Activated CD4-positive, alpha-beta T cell treated with anti-CD3 and anti-CD28 coated beads, Interleukin-2, amount 50 U/mL, for 16 hours (primary cell): ENCODE results near the gene STUM.
"Not testable (repeated sequence)": the region's sequence is repeated elsewhere in the genome, so short reads cannot be mapped to it uniquely, and the experiment has no call there.

Experiments used
- DNase-seq: peaks from one replicate; pipeline ENCODE4 v3.0.0-alpha.2; 2020

STUM gene

DNA sequence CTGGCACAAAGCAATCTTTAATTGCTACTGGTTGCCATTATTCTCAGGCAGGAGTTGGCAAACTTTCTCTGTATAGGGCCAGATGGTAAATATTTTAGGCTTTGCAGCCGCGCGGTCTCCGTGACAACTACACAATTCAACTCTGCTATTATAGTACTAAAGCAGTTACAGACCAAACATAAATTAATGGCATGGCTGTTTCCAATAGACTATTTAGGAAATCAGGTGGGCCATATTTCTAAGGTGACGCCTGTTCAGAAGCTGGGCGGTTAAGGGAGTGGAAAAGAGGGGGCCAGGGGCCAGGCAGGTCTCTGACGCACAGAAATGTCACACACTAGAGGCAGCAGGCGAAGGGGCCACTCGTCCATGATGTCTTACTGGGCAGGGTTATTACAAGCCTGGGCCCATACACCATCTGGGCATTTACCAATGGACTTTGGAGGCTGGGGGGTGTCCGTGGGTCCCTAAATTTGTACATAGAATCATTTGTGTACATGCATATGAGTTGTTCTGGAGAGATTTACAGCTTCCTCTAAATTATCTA lies 80.1 kb downstream of the STUM start:
- no peak for DNase-seq

- no peak for DNase-seq
Observed at GRCh38 chr1:226629210-226629895, 80.8 kb downstream of the STUM start.

GRCh38 chr1:226629896-226630550 lies 81.5 kb downstream of the STUM start:
- no peak for DNase-seq

DNA sequence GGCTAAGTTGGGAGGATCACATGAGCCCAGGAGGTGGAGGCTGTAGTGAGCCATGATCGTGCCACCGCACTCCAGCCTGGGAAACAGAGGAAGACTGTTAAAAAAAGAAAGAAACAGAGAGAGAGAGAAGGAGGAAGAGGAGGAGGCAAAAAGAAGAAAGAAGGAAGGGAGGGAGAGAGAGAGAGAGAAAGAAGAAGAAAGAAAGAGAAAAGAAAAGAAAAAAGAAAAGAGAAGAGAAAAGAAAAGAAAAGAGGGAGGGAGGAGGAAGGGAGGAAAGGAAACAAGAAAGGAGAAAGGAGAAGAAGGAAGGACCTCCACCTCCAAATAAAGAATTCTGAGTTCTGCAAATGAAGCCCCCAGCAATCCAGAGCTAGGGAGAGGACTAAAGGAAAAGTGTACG lies 82.0 kb downstream of the STUM start:
- DNase-seq: no peak

- DNase-seq: no peak
Observed at GRCh38 chr1:226631229-226632000, 82.9 kb downstream of the STUM start.

GRCh38 chr1:226632169-226632879 lies 83.8 kb downstream of the STUM start:
- DNase-seq: no peak

- DNase-seq: no peak
Observed at GRCh38 chr1:226632922-226633351, 84.4 kb downstream of the STUM start.

DNA sequence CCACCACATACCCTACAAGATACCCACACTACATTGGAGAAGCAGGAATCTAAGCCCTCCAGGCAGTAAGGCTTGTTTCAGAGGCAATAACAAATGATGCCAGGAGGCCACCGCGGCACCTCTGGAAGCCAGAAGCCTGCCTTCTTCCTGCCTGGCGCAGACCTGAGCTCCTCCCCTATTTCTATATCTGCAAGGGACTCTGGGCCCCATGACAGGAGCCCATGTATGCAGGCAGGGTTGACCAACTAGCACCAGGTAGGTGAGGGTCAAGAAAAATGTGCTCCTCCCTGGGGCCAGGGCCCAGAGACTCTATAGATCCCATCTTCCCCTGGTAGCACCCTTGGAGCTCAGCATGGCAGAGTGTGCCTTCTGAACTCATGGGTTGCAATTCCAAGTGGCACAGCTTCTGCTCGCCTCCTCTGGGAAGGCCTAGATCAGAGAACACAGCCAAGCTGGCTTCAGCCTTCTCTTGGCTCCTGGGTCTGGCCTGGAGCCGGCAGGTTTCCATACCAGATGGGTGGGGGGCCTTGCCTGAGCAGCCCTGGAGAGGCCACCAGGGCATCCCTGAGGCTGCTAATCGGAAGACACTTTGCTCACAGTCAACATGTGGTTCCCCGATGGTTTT lies 85.1 kb downstream of the STUM start:
- DNase-seq: no peak

GRCh38 chr1:226634166-226634588 lies 85.6 kb downstream of the STUM start:
- peak; percentile 80 for DNase-seq

DNA sequence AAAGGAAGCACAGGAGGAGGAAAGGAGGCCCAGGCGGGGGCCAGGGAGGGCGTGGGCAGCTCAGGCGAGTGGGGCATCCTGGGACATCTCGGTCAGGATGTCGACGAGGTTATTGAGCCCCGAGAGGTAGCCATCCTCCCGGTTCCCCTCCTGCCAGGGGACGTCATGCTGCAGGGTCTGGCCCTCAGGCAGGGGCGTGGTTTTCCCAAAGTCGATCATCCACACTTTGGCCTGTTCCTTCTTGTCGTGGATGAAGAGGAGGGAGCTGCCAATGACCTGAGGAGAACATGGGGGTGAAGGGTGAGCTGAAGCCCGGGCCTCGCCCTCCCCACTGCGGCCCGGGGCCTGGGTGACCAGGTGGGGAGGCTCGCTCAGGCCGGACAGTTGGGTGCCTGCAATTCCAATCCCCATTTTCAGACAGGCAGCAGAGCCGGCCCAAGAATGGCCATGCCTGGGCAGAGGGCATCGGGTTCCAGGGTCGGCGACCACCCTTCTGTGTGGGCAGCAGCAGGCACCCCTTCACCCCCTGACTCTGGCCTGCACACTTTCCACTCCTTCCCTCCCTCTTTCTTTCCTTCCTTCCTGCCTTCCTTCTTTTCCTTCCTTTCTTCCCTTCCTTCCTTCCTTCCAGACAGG lies 86.2 kb downstream of the STUM start:
- no peak for DNase-seq

DNA sequence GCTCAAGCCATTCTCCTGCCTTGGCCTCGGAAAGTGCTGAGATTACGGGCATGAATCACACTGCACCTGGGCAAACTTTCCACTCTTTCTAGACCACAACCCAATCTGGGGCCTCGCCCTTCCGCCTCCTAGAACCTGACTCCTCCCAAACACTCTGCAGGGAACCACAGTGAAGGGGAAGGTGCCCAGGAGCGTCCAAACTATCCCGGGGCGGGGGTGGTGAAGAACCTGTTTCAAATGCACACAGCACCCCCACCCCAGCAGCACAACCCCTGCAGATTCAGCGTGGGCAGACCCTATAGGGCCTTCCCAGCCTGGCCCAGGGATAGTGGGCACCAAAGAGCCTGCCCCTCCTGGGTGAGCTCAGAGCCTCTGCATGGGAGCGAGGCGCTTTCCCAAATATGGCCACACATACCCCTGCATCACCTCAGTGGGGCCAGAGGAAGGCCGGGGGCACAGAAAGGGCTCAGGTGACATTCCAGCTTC lies 86.9 kb downstream of the STUM start:
- peak; percentile 60 for DNase-seq

DNA sequence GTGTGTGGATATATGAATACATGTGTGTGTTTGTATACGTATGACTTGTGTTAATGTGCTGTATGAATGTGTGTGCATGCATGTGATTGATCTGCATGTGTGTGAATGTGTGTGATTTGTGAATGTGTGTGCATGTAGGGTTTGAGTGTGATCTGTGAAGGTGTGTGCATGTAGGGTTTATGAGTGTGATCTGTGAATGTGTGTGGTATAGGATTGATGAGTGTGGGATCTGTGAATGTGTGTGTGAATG lies 88.2 kb downstream of the STUM start:
- DNase-seq: no peak

- DNase-seq: no peak
Observed at GRCh38 chr1:226637147-226637935, 88.8 kb downstream of the STUM start.

DNA sequence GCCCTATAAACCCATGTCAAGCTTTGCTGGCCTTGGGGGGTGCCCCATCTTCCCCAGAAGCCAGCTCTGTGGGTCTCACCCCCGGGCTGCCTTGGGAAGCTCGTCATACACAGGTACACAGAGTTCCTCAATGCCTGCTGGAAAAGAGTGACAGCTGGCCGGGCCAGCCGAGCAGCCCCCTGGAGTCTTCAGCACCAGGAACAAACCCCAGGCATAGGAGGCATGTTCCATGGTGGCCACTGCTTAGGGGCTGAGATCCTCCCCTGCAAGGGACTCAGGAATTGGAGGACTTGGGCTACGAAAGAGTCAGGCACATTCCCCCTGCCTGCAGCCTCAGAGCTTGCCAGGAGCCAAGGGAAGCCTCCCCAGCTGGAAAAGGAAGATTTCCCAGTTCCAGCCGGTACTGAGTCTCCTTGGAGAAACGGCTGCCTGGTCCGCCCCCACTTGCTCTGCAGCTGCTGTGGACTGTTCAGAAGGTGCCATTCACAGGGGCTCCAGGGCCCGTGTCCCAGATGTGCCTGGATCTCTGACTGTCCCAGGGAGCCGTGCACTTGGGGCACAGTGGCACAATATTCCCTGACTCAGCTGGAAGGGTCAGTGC lies 89.5 kb downstream of the STUM start:
- DNase-seq: no peak

- no peak for DNase-seq
Observed at GRCh38 chr1:226638608-226639007, 90.0 kb downstream of the STUM start.

DNA sequence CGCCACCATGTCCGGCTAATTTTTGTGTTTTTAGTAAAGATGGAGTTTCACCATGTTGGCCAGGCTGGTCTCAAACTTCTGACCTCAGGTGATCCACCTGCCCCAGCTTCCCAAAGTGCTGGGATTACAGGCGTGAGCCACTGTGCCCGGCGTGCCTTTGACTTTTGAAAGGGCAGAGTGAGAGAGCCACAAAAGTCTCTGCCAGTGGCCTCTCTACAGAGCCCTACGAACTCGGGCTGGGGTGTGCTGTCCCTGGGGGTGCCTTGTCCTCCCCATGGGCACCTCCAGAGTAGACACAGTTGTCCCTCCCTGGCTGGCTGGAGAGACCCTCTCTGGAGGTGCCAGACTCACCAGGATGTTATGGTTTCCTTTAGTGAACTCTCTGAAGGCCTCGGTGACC lies 90.6 kb downstream of the STUM start:
- DNase-seq: not testable (repeated sequence)

GRCh38 chr1:226639631-226640061 lies 91.1 kb downstream of the STUM start:
- DNase-seq: no peak

DNA sequence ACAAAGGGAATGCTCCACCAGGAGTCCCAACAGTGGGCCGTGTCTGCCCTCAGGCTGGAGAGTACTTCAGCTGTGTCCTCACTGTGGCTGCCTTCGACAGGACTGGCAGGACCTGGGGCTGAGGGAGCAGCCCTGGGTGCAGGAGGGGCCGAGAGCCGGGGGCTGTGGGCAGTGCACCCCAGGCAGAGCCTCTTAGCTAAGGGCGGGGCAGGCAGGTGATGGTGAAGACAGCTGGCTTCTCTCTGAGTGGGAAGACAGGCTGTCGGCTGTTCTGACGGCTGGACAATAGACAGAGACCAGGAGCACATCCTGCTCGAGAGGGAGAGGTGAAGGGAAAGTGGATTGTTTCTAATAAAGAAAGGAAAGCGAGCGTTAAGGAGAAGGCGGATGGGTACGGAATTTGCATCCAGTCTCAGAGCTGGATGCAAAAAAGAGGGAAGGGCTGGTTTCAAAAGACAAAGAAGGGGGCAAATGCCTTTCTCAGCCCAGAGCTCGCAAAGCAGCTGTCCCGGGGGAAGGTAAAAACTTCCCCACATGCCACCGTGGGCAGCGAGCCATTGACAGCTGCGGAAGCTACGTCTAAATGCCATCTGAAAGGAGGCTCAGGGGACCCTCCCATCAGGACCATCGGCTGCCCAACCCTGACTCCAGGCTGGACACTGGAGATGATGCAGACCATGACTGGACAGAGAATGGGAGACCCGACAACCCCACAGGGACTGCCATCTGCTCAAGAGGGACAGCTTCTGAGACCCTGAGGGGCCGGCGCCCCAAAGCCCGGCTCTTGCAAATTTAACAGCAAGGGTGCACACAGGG lies 92.0 kb downstream of the STUM start:
- DNase-seq: no peak

- DNase-seq: no peak
Observed at GRCh38 chr1:226641671-226642231, 93.2 kb downstream of the STUM start.

GRCh38 chr1:226642421-226642820 lies 93.9 kb downstream of the STUM start:
- no peak for DNase-seq
